PC-3 (cell line): ENCODE measurements around the gene FRA10AC1. TPM values are rescaled to one million over a fixed set of nuclear protein-coding genes. Genes with fewer than 3 reads are reported as not detected.

Source experiments
- ATAC-seq: fragments of 200-7000 bp; cut with Tn5 transposase; 2 replicates; pipeline ENCODE4 v1.9.1; 2020; ENCODE audit warnings: mild to moderate bottlenecking, moderate library complexity
- BruUV-seq: library from RNA; stranded (reverse); fragments of 400-500 nt; replicated peaks from 2 replicates; lab custom pipeline; 2021; lab: Mats Ljungman, UMichigan
- CTCF ChIA-PET: fragments of 300-600 bp; sonication (Branson Sonifier 250); formaldehyde crosslinking; loops from one replicate; lab custom pipeline; 2022; ENCODE audit warnings: antibody characterized with exemption; lab: Charles Lee
- POLR2A ChIA-PET: fragments of 300-600 bp; sonication (Branson Sonifier 250); formaldehyde crosslinking; loops from one replicate; lab custom pipeline; 2022; ENCODE audit warnings: antibody characterized with exemption; ENCODE audit not compliant: unreplicated experiment; lab: Charles Lee
- DNase-seq: peaks from one replicate; pipeline ENCODE4 v3.0.0-alpha.2; 2015
- H2AFZ ChIP-seq: fragments of 300-600 bp; sonication (generic); 2 replicates; pipeline ENCODE4 v1.6.0; 2016; ENCODE audit warnings: antibody characterized with exemption, low read length
- H3F3A ChIP-seq: fragments of 300-600 bp; sonication (generic); one replicate; pipeline ENCODE4 v1.6.0; 2017; ENCODE audit warnings: antibody characterized with exemption, low read length, control low read depth, mild to moderate bottlenecking; ENCODE audit not compliant: unreplicated experiment
- H3K27ac ChIP-seq: fragments of 300-600 bp; sonication (generic); 2 replicates; pipeline ENCODE4 v1.5.1; 2016; ENCODE audit warnings: mild to moderate bottlenecking, low read length
- H3K27me3 ChIP-seq: fragments of 300-600 bp; sonication (generic); 2 replicates; pipeline ENCODE4 v1.6.1; 2016; ENCODE audit warnings: low read length, mixed read lengths
- H3K36me3 ChIP-seq: fragments of 300-600 bp; sonication (generic); 2 replicates; pipeline ENCODE4 v1.6.1; 2016; ENCODE audit warnings: low read depth, mixed run types, low read length, mixed read lengths
- H3K4me1 ChIP-seq: fragments of 300-600 bp; sonication (generic); 2 replicates; pipeline ENCODE4 v1.5.1; 2016; ENCODE audit warnings: low read length; ENCODE audit not compliant: insufficient read depth
- H3K4me2 ChIP-seq: fragments of 300-600 bp; sonication (generic); 2 replicates; pipeline ENCODE4 v1.6.0; 2016; ENCODE audit warnings: low read length
- H3K4me3 ChIP-seq: fragments of 300-600 bp; sonication (generic); 2 replicates; pipeline ENCODE4 v1.5.1; 2016; ENCODE audit warnings: mild to moderate bottlenecking, low read length, mixed read lengths
- H3K79me2 ChIP-seq: fragments of 300-600 bp; sonication (generic); 2 replicates; pipeline ENCODE4 v1.6.1; 2017; ENCODE audit warnings: low read length, mixed read lengths
- H3K9ac ChIP-seq: fragments of 300-600 bp; sonication (generic); 2 replicates; pipeline ENCODE4 v1.6.0; 2016; ENCODE audit warnings: mild to moderate bottlenecking, low read length
- H3K9me2 ChIP-seq: fragments of 300-600 bp; sonication (generic); replicated peaks from 2 replicates; pipeline ENCODE4 v1.6.1; 2016; ENCODE audit warnings: mixed run types, low read length, mixed read lengths
- H3K9me3 ChIP-seq: fragments of 300-600 bp; sonication (generic); 2 replicates; pipeline ENCODE4 v1.6.1; 2016; ENCODE audit warnings: low read length, mixed read lengths
- H4K20me1 ChIP-seq: fragments of 300-600 bp; sonication (generic); 2 replicates; pipeline ENCODE4 v1.6.1; 2016; ENCODE audit warnings: low read length, mixed read lengths
- EZH2 ChIP-seq: fragments of 300-600 bp; sonication (generic); IDR thresholded peaks from one replicate; pipeline ENCODE4 v1.6.1; 2017; ENCODE audit warnings: antibody characterized with exemption, mild to moderate bottlenecking, low read length; ENCODE audit not compliant: unreplicated experiment
- EZH2phosphoT487 ChIP-seq: fragments of 300-600 bp; sonication (generic); IDR thresholded peaks from 2 replicates; pipeline ENCODE4 v1.6.1; 2018; ENCODE audit warnings: mild to moderate bottlenecking, antibody characterized with exemption, low read length, borderline replicate concordance
- intact Hi-C: fragments of 100-400 bp; cut with micrococcal nuclease; formaldehyde crosslinking; loops from 2 replicates; pipeline ENCODE4 v1.9.0; 2023
- total RNA-seq: library from RNA; depleted of rRNA; stranded (reverse); fragments of >200 nt; gene quantifications from 2 replicates; pipeline ENCODE4 v1.2.3, GENCODE V29; 2014
- TF ChIP-seq, protein P1 (sequence below): fragments of 300-600 bp; sonication (generic); conservative IDR thresholded peaks from 2 replicates; pipeline ENCODE4 v1.5.1; 2017; ENCODE audit warnings: antibody characterized with exemption, low read depth, mild to moderate bottlenecking, low read length

The FRA10AC1 gene
- total RNA-seq, 1 experiment from 2014 or later = 3.8 TPM

DNA sequence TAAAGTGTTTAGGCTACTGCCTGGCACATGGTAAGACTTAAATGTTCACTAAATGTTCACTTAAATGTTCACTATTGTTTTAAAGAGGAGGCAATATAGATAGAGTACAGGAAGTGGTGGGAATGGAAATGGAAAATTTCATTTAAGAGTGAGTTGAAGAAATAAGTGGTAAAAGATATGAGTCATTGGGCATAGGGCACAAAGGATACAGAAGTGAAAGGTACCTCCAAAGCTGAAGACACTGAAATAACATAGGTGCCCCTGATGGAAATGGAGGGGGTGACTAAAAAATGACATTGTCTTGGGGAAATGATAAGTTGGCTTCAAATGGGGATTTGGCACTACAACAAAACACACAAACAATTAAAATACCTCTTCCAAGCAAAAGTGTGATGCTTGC lies 5.2 kb upstream of the FRA10AC1 start:
- no peaks in the 10 kb centered on the region for H3K79me2 ChIP-seq
- H3K27ac ChIP-seq = no peak overlapping the region
- H3K9me2 ChIP-seq = no peaks in the 10 kb centered on the region
- ChIA-PET POLR2A (no interaction called here), CTCF (no interaction called here)
- H3F3A ChIP-seq = no peaks in the 10 kb centered on the region
- TF ChIP-seq, protein P1, sequence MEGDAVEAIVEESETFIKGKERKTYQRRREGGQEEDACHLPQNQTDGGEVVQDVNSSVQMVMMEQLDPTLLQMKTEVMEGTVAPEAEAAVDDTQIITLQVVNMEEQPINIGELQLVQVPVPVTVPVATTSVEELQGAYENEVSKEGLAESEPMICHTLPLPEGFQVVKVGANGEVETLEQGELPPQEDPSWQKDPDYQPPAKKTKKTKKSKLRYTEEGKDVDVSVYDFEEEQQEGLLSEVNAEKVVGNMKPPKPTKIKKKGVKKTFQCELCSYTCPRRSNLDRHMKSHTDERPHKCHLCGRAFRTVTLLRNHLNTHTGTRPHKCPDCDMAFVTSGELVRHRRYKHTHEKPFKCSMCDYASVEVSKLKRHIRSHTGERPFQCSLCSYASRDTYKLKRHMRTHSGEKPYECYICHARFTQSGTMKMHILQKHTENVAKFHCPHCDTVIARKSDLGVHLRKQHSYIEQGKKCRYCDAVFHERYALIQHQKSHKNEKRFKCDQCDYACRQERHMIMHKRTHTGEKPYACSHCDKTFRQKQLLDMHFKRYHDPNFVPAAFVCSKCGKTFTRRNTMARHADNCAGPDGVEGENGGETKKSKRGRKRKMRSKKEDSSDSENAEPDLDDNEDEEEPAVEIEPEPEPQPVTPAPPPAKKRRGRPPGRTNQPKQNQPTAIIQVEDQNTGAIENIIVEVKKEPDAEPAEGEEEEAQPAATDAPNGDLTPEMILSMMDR = no peak
- no peak for TF ChIP-seq EZH2
- no peak for TF ChIP-seq EZH2phosphoT487
- H3K4me1 ChIP-seq = no peaks in the 10 kb centered on the region
- H3K9ac ChIP-seq = no peak overlapping the region
- H4K20me1 ChIP-seq = no peaks in the 10 kb centered on the region
- no peak overlapping the region for H2AFZ ChIP-seq
- DNase-seq (no peak), ATAC-seq (no peak)
- H3K36me3 ChIP-seq = no peaks in the 10 kb centered on the region
- H3K9me3 ChIP-seq = no peaks in the 10 kb centered on the region
- intact Hi-C loops = no loop called here
- H3K4me3 ChIP-seq = no peak overlapping the region
- BruUV-seq = no TSS peak
- no peaks in the 10 kb centered on the region for H3K27me3 ChIP-seq
- no peak overlapping the region for H3K4me2 ChIP-seq

DNA sequence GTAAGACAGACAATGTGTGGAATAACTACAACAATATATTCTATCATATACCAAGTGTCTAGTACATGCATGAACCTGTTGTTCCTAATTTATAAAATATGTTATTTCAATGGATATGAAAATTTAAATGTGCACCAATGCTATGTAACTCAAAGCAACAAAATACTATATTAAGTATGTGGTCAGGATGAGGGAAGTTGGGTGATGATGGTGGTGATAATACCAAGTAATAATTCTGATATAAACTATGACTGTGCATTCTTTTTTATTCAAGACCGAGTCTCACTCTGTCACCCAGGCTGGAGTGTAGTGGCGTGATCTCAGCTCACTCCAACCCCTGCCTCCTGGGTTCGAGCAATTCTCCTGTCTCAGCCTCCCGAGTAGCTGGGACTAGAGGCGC lies 2.1 kb upstream of the FRA10AC1 start:
- H3F3A ChIP-seq = no peaks in the 10 kb centered on the region
- intact Hi-C loops = no loop called here
- H3K9me2 ChIP-seq = no peaks in the 10 kb centered on the region
- H3K4me2 ChIP-seq = no peak overlapping the region
- no peaks in the 10 kb centered on the region for H4K20me1 ChIP-seq
- no peak for ATAC-seq
- H3K79me2 ChIP-seq = peaks cover 8% of the 10 kb centered on the region; the same call in 1 of the 2 replicates
- no TSS peak for BruUV-seq
- ChIA-PET POLR2A (no interaction called here), CTCF (no interaction called here)
- H3K27ac ChIP-seq = no peak overlapping the region
- no peak overlapping the region; the same call in 1 of the 2 replicates for H2AFZ ChIP-seq
- TF ChIP-seq EZH2phosphoT487 (no peak), EZH2 (no peak)
- TF ChIP-seq, protein P1 = no peak
- peaks cover 6% of the 10 kb centered on the region; the same call in 1 of the 2 replicates for H3K4me1 ChIP-seq
- DNase-seq = no peak
- H3K4me3 ChIP-seq = no peak overlapping the region
- no peaks in the 10 kb centered on the region for H3K9me3 ChIP-seq
- H3K9ac ChIP-seq = no peak overlapping the region
- no peaks in the 10 kb centered on the region for H3K27me3 ChIP-seq
- H3K36me3 ChIP-seq = no peaks in the 10 kb centered on the region

DNA sequence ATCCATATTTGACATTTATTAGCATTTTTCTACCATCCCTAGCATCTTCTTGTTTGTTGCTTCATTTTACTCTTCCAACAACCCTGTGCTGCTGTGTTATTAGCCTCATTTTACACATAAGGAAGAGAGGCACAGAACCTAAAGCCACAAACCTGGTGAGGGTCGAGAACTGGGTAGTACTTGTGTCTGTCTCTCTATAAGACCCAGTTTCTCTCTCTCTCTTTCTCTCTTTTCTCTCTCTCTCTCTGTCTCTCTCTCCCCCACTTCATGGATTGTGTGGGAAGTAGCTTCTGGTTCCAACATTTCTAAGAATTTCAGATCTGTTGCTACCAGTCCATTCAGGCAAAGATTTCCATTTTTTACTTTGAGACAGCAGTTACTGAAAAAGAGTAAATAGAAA lies 1.4 kb upstream of the FRA10AC1 start:
- no peaks in the 10 kb centered on the region for H4K20me1 ChIP-seq
- peaks cover 6% of the 10 kb centered on the region; the same call in 1 of the 2 replicates for H3K4me1 ChIP-seq
- H3K4me2 ChIP-seq = 0 out of 2 replicates have a peak overlapping the region, but pooled peaks have one; percentile 28
- H3K9ac ChIP-seq = no peak overlapping the region
- no peak overlapping the region for H3K4me3 ChIP-seq
- DNase-seq = no peak
- H3F3A ChIP-seq = no peaks in the 10 kb centered on the region
- BruUV-seq = no TSS peak
- peaks cover 8% of the 10 kb centered on the region; the same call in 1 of the 2 replicates for H3K79me2 ChIP-seq
- H3K36me3 ChIP-seq = no peaks in the 10 kb centered on the region
- intact Hi-C loops = no loop called here
- no peak for ATAC-seq
- TF ChIP-seq EZH2 (no peak), EZH2phosphoT487 (no peak)
- TF ChIP-seq, protein P1 = no peak
- CTCF ChIA-PET = no interaction called here
- H3K9me2 ChIP-seq = no peaks in the 10 kb centered on the region
- POLR2A ChIA-PET = no interaction called here
- H3K9me3 ChIP-seq = no peaks in the 10 kb centered on the region
- no peaks in the 10 kb centered on the region for H3K27me3 ChIP-seq
- H3K27ac ChIP-seq = no peak overlapping the region
- peak overlapping the region; percentile 73 for H2AFZ ChIP-seq
